Measurements from ENCODE around the gene CPT1B.

DNA sequence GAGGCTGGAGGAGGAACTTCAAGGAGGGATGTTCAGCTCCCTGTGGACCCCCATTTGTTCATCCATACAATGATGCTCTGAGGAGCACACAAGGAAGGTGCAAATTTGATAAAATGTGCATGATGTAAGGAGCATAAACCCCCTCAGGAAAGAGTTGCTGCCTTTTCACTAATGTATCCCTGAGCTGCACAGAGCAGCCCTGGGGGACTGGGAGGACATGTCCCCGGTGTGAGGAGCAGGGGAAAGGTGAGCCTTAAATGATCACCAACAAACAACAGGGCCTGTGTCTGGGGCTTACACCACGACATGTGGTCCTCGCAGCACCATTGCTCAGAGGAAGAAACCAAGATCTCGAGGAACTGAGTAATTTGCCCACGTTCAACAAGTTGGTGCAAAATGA is 18.9 kb upstream of the CPT1B start:
- TF ChIP-seq CTCF (IDR thresholded peaks at IDR 0.05 in 4 of 5, conservative IDR thresholded peaks at IDR 0.05 in 1 of 5) (no peak), POLR2A (IDR thresholded peaks at IDR 0.05) (no peak)
